HEK293T (cell line): ENCODE results near the gene PROX2.

ENCODE experiments used
- CTCF ChIA-PET: fragments of 350-600 bp; formaldehyde crosslinking; extraction: SDS; loops from one replicate; lab custom pipeline; 2021; ENCODE audit warnings: antibody characterized with exemption, inconsistent platforms; lab: Yijun Ruan, JAX
- POLR2A ChIA-PET: fragments of 350-600 bp; formaldehyde crosslinking; extraction: SDS; loops from one replicate; lab custom pipeline; 2020; ENCODE audit warnings: antibody characterized with exemption, inconsistent platforms; lab: Yijun Ruan, JAX
- DNase-seq: peaks from one replicate; pipeline ENCODE4 v3.0.0; 2012; ENCODE audit warnings: mixed read lengths; ENCODE audit errors: extremely low spot score
- ARNT ChIP-seq: fragments of 450-650 bp; IDR thresholded peaks from 2 replicates; pipeline ENCODE4 v1.6.1; 2017; ENCODE audit warnings: mild to moderate bottlenecking
- BHLHE40 ChIP-seq: fragments of 450-650 bp; IDR thresholded peaks from 2 replicates; pipeline ENCODE4 v1.6.1; 2016; ENCODE audit warnings: mild to moderate bottlenecking, moderate library complexity, borderline replicate concordance
- CTBP1 ChIP-seq: fragments of 450-650 bp; IDR thresholded peaks from 2 replicates; pipeline ENCODE4 v1.6.1; 2016; ENCODE audit warnings: borderline replicate concordance
- ELF4 ChIP-seq: fragments of 450-650 bp; IDR thresholded peaks from 2 replicates; pipeline ENCODE4 v1.6.1; 2017; ENCODE audit warnings: antibody characterized with exemption
- FOXA1 ChIP-seq: fragments of 450-650 bp; IDR thresholded peaks from 2 replicates; pipeline ENCODE4 v1.6.1; 2016; ENCODE audit warnings: mild to moderate bottlenecking
- FOXK2 ChIP-seq: fragments of 450-650 bp; IDR thresholded peaks from 2 replicates; pipeline ENCODE4 v1.6.1; 2016; ENCODE audit warnings: mild to moderate bottlenecking
- FOXM1 ChIP-seq: fragments of 450-650 bp; IDR thresholded peaks from 2 replicates; pipeline ENCODE4 v1.6.1; 2017; ENCODE audit warnings: mild to moderate bottlenecking, borderline replicate concordance
- HDGF ChIP-seq: fragments of 450-650 bp; IDR thresholded peaks from 2 replicates; pipeline ENCODE4 v1.6.1; 2017; ENCODE audit warnings: antibody characterized with exemption, borderline replicate concordance
- L3MBTL2 ChIP-seq: fragments of 450-650 bp; conservative IDR thresholded peaks from 2 replicates; pipeline ENCODE4 v1.6.1; 2016; ENCODE audit warnings: mild to moderate bottlenecking
- LEF1 ChIP-seq: fragments of 450-650 bp; IDR thresholded peaks from 2 replicates; pipeline ENCODE4 v1.6.1; 2017; ENCODE audit warnings: mild to moderate bottlenecking, borderline replicate concordance
- NFRKB ChIP-seq: fragments of 450-650 bp; IDR thresholded peaks from 2 replicates; pipeline ENCODE4 v1.6.1; 2016; ENCODE audit warnings: mild to moderate bottlenecking, moderate library complexity
- SP1 ChIP-seq: fragments of 450-650 bp; IDR thresholded peaks from 2 replicates; pipeline ENCODE4 v1.6.1; 2017
- SUZ12 ChIP-seq: fragments of 450-650 bp; IDR thresholded peaks from 2 replicates; pipeline ENCODE4 v1.6.1; 2016; ENCODE audit warnings: mild to moderate bottlenecking
- TARDBP ChIP-seq: fragments of 450-650 bp; IDR thresholded peaks from 2 replicates; pipeline ENCODE4 v1.6.1; 2016
- ZNF384 ChIP-seq: fragments of 450-650 bp; IDR thresholded peaks from 2 replicates; pipeline ENCODE4 v1.6.1; 2016
- TF ChIP-seq, protein P1 (sequence below): fragments of 450-650 bp; IDR thresholded peaks from 2 replicates; pipeline ENCODE4 v1.6.1; 2016

PROX2 gene

DNA sequence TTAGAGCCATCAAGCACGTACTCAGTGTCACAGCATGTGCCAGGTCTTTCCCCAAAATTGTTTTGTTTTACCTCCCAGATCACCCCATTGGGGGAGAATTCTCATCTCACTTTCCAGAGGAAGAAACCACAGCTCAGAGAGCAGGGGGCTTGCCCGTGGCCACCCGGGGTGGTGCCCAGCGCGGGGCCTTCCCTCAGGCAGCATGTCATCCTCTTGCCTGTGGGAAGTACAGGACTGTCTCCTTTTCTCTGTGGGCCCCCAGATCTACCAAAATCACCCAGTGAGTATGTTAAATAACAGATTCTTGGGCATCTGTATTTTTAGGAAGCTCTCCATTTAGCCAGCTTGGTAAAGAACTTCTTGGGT is 41.2 kb upstream of the PROX2 start:
- no peak for DNase-seq
- POLR2A ChIA-PET, result no interaction called here
- TF ChIP-seq LEF1 (no peak), ELF4 (no peak), FOXA1 (no peak), SP1 (no peak), SUZ12 (no peak), CTBP1 (no peak), TARDBP (no peak), FOXM1 (no peak), NFRKB (no peak), L3MBTL2 (no peak), FOXK2 (no peak), HDGF (no peak), ARNT (no peak)
- TF ChIP-seq, protein P1, sequence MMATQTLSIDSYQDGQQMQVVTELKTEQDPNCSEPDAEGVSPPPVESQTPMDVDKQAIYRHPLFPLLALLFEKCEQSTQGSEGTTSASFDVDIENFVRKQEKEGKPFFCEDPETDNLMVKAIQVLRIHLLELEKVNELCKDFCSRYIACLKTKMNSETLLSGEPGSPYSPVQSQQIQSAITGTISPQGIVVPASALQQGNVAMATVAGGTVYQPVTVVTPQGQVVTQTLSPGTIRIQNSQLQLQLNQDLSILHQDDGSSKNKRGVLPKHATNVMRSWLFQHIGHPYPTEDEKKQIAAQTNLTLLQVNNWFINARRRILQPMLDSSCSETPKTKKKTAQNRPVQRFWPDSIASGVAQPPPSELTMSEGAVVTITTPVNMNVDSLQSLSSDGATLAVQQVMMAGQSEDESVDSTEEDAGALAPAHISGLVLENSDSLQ, result no peak
- CTCF ChIA-PET, result interaction anchor here (0.8 kb wide), 1 partner anchor 28 kb away, joined by 4 read pairs; no protein-coding TSS in a partner anchor

GRCh38 chr14:74915826-74916225 is 39.9 kb upstream of the PROX2 start:
- DNase-seq, result no peak
- ChIA-PET CTCF (no interaction called here), POLR2A (no interaction called here)
- TF ChIP-seq SP1 (no peak), FOXK2 (no peak), FOXA1 (no peak), TARDBP (no peak), ELF4 (no peak), NFRKB (no peak), L3MBTL2 (no peak), ZNF384 (no peak), BHLHE40 (no peak), FOXM1 (no peak), LEF1 (no peak), HDGF (no peak), CTBP1 (no peak), SUZ12 (no peak), ARNT (no peak)
- TF ChIP-seq, protein P1, result no peak

DNA sequence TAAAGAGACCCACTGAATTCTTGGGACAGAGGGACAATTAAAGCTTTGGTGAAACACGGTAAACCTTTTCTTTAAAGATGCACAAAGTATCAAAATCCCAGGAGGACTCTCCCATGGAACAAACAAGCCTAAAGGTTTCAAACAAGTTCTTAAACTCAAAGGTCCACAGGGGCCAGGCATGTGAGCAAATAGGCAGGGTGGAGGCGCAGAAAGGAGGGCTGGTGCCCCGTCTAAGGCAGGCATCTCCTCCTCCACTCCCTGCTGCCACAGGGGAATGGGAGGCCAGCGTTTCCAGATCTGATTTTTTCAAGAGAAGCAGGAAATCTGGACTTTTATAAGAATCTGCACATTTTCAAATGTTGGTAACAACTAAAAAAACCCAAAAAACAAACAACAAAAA is 39.5 kb upstream of the PROX2 start:
- TF ChIP-seq FOXA1 (no peak), FOXK2 (no peak), SP1 (no peak), CTBP1 (no peak), ZNF384 (no peak), LEF1 (no peak), HDGF (no peak), FOXM1 (no peak), TARDBP (no peak), L3MBTL2 (no peak), NFRKB (no peak), BHLHE40 (no peak)
- DNase-seq, result no peak
- ChIA-PET POLR2A (no interaction called here), CTCF (no interaction called here)

GRCh38 chr14:74913986-74914573 is 38.1 kb upstream of the PROX2 start:
- ChIA-PET POLR2A (no interaction called here), CTCF (no interaction called here)
- TF ChIP-seq SP1, result no peak
- TF ChIP-seq ARNT, result no peak
- no peak for TF ChIP-seq NFRKB
- no peak for TF ChIP-seq FOXA1
- peak; percentile 70 for DNase-seq

- TF ChIP-seq SUZ12 (no peak), FOXM1 (no peak), ELF4 (no peak), LEF1 (no peak), ARNT (no peak), SP1 (no peak)
- ChIA-PET CTCF (no interaction called here), POLR2A (no interaction called here)
- DNase-seq, result no peak
Measured at GRCh38 chr14:74913393-74913910, 37.5 kb upstream of the PROX2 start.

DNA sequence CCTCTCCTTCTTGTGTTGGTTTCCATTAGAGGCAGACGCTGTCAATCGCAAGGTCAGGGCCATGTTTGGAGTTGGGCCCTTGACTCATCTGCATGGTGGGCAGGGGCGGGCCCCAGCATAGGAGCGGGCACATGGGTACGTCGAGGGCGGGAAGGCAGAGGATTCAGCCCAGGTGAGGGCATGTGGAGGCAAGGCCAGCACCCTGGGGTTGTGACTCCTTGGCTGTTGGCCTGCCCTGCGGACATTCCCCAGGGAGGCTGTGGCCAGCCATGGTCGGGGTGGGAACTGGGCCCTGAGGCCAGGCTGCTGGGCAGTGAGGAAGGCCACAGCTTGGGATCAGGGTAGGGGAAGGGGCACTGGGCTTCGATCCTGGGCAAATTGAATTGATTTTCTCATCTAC is 36.9 kb upstream of the PROX2 start:
- no peak for DNase-seq
- POLR2A ChIA-PET, result no interaction called here
- CTCF ChIA-PET, result no interaction called here
- TF ChIP-seq SP1 (no peak), NFRKB (no peak), HDGF (no peak), ZNF384 (no peak), TARDBP (no peak), ARNT (no peak), SUZ12 (no peak), BHLHE40 (no peak), FOXM1 (no peak), LEF1 (no peak), CTBP1 (no peak), FOXA1 (no peak), FOXK2 (no peak), L3MBTL2 (no peak), ELF4 (no peak)
- TF ChIP-seq, protein P1, result no peak
